Stimulated activated CD4-positive, alpha-beta T cell treated with anti-CD3 and anti-CD28 coated beads, Interleukin-2, amount 100 ng/mL, for 4 hours (primary cell): ENCODE measurements around the gene PLXNA4.
A peak's percentile ranks its signal among the peaks of the same experiment; 100 is the strongest.

Experiments used
- DNase-seq: peaks from one replicate; pipeline ENCODE4 v3.0.0-alpha.2; 2020; ENCODE audit warnings: low read depth

PLXNA4 gene

DNA sequence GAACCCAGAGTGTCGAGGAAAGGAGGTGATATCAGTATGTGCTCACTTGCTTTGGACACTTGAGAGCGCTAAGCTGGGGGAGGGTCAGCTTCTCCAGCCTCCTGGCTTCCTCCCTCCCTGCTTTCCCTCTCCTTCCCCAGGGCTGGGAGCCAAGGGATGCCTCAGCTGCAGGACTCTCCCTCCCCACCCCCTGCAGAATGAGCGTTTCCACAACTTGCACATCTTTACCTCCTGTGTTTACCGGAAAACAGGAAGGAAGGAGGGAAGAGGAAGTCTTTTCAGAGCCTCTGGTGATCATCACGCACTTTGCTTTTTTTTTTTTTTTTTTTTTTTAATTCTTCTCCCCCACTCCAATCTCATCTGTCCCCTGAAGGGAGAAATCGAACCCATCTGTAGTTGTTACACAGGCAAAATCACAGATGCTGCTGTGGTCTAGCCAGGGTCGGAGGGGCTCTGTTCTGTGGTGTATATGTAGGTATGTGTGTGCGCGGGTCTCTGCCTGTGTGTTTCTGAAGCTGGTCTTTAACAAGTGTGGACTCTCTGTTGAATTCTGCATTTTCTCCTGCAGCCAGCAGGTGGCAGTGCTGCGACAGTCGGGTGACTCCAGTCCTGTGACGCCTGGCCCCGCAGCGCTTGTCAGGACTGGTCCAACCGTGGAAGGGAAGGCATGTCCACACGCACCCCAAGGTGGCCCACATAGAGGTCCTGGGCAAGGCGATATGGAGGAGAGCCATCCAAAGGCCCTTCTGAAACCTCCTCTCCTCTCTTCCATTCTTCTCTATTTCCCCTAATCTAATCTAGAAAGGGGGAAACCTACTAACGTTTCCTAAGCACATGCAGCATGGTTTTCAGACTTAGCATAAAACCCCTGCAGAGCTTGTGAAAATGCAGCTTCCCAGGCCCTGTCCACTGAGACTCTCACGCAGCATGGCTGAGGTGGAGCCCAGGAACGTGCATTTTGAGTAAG is 257.6 kb downstream of the PLXNA4 start:
- peak; percentile 51 for DNase-seq

DNA sequence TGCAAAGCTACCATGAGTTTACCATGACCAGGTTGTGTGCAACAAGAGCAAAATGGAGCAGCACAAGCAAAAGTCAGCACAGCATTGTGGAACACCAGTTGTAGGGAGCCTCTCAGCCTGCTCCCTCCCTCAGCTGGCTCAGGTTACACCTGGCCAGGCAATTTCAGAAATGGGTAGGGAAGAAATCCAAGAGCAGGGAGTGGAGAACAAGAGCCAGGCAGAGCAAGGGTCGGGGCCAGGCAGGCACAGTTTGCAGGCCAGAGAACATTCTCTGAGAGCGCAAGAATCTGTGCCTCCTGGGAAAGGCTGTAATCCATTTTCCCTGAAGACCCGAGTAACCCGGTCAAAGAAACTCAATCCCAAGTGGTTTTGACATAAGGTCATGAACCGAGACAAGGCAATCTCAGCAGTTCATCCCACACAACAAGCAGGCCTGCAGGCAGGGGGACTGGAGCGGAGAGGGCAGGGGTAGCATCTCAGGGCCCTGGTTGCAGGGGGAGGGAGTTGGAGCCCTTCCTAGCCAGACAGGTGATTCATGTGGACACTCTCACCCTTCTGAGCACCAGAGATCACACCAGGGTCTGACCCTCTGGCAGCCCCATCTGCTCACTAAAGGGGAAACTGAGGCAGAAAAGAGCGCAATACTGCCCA is 258.4 kb downstream of the PLXNA4 start:
- DNase-seq = no peak

DNA sequence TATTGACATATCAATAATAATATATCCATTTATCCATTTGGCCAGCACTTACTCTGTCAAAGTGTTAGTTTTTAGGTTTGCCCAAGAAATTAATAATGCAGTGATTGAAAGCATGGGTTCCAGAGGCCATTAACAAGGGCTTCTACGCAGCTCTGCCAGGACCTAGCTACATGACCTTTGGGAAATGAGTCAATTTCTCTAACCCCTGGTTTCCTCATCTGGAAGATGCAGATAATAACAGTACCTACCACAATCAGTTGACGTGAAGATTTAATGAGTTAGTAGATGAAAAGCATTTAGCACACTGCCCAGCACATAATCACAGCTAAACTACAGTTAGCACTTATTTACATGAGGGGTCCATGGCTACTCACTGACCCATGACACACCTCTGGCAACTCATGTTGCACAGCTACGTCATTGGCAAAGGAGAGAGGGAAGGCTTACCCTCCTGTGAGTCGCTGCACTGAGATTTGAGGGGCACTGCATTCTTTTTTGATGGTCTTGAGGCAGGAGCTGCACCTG is 263.7 kb downstream of the PLXNA4 start:
- DNase-seq = no peak

DNA sequence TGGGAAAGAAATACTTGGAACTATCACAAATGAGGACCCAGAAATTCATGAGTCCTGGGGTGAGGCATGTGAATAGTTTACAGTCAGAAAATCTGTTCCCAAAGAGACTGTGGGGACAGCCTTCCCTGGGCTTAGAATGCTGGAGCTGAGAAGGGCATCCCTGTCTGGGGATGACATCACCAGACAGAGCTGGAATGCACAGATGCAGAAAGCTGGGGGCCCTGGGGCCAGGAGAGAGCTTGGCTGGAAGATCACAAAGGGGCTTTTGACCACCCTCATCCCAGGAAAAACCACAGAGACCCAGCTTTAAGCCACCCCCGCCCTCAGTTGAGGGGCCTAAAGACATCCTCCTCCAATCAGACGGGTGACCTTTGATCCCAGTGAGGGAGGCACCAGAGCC is 264.5 kb downstream of the PLXNA4 start:
- no peak for DNase-seq

DNA sequence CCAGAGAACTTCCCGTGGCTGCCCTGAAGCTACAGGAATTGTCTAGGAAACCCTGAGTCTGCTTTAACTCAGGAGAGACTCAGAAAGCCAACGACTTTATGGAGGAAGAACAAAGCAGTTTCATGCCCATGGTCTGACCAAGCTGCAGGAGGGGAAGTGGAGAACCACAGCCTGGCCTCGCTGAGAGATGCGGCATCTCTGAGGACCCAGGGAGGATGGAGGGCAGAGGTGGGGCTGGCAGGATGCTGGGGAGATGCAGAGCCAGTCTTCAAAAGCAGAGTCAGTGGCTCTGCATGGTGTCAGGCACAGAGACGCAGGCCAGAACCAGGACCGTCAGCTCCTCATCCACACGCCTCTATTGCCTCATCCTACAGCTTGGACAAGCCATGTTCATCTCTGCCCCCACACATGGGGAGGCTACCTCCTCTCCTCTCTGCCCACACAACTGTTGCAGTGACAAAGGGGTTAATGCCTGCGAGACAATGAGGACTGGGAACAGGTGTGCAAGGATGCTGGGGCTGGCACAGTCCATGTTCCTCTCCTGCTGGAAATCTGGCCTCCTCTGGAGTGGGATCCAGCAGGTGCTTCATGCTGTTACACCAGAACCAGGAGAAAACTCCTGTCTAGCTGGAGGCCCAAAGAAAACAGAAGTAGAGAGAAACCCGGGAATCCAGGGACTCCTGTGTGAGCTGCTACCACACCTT is 267.0 kb downstream of the PLXNA4 start:
- DNase-seq = no peak

DNA sequence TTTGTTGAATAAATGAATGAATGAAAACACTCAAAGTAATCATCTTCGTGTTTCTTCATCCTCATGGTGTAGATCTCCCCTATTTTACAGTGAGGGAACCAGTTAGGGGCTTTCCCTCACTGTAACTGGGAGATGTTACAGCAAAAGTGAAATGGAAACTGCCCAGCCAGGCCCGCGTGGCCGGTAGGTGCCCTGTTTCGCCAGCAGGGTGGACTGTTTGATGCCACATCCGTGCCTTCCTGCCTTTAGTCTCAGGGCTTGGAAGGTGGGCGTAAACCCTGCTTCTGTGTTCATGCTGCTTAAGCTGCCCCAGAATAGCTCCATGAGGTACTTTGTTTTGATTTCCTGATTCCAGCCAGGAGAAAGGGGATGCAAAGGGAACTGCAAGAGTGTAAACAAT is 268.8 kb downstream of the PLXNA4 start:
- no peak for DNase-seq

DNA sequence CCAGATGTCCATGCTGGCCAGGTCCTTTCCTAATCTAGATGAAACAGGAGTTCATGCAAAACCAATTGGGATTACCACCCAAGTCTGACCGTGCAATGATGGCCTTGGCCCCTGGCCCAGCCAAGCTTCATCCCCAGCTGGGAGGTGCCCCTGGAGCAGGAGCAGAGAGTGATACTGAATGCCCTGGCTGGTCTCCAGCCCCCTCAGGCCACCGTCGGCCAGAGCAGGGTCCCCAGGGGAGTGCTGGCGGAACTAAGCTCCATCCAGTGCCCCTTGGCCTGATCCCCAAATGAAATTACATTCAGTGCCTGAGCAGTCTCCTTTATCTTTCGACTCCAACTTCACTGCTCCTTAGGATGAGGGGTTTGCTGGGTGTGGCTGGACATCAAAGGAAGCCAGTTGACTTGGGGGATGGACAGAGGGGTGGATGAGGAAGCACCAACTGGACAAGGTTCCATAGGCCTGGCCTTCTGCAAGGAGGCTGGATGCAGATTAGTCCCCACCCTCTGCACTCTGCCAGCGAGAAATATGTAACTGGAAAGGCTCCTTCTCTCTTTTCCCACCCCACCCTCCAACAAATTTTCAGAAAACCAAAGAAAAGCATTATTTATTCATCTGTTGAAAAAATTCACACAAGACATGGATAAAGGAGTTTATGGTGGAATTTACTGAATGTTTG is 275.5 kb downstream of the PLXNA4 start:
- DNase-seq = no peak

DNA sequence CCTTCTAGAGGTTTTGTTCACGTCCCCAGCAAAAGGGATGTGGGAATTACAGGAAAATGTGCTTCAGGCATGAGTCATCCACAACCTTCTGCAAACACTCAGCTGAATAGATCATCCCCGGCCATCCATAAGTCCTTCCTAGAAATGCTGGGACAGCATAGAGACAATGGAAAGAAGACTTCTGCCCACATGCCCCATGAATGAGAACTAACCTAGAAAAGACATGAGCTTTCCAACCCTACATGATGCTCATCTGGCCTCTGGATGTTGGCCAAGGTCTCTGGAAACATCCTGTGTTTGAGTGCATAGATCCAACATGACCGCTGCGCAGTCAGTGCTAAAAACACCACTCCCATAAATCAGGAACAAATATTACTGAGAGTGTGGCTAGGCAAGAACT is 277.5 kb downstream of the PLXNA4 start:
- DNase-seq = no peak

DNA sequence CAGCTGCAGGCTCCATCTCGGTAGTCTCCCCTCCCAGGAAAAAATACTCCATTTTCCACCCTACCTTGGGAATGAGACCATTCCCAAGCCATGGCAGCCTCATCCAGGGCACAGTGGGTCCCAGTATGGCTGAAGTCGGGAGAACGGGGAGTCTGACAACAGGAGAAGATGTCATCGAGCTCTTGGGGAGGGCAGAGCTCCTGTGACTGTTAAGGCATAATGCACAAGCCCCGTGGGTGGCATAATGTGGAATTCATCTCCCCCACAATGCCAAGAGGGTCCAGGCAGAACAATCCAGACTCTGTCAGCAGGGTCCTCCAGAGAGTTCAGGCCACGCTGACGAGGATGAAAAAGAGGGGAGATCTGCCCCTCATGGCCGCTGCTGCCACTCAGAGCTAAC is 279.4 kb downstream of the PLXNA4 start:
- no peak for DNase-seq

DNA sequence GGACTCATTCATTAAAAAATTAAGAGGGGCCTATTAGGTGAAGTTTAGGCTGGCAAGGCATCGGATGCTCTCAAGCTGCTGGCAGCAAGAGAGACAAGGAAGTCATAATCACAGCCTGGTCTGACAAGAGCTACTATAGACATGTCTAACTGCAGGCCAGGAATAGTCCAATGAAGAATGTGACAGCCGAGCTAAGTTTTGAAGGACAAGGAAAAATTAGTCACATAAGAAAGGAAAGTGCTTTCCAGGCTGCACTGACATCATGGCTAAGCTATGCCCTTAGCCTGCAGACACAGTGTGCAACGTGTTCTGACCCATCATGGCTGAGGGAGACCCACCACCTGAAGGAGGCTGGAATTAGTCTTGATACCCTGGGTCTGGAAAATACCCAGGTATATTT is 281.1 kb downstream of the PLXNA4 start:
- DNase-seq = no peak

DNA sequence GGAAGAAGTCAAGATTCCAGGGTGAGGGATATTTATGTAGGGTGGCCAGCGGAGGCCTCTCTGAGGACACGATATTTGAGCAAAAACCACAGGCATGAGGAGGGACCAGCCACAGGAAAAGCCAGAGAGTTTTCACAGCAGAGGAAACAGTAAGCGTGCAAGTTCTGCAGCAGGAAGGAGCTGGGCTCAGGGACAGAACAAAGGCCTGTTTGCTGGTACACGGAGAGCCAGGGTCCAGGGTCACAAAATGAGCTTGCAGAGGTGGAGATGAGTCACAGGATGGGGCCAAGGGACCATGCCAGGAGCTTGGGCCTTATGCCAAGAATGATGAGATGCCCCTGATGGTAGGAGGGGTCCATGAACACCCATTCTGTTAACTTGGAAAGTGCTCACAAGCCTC is 283.5 kb downstream of the PLXNA4 start:
- DNase-seq = no peak

DNA sequence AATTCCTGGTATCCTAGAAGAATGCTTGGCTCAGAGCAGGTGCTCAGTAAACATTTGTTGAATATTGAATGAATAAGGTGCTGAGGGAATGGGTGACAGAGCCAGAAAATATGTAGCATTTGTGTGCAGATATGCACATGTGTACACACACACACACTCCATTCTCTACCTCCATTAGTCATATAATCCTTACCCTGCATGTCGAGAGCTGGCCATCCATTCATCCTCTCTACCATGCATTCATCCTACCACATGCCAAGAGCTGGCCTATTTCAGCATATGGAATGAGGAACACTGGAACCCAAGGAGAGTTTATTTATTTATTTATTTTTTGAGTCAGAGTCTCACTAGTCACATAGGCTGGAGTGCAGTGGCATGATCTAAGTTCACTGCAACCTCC is 284.8 kb downstream of the PLXNA4 start:
- DNase-seq = no peak

DNA sequence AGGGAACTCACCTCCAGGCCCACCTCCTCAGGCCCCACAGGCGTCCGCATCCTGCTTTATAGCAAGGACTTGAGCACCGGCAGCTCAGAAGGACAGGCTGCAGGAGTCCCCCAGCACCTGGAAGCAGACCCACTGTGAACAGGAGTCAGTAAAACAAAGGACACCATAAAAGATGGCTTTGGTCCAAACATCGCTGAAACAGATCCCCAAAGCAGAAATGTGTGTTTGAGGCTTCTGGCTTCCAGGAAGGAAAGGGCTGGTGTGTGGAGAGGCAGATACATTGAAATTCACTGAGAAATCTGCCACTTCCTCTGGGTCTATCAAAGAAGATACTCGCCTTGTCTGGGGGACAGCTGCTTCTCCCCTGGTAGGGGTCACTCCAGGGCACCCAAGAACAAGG is 286.2 kb downstream of the PLXNA4 start:
- DNase-seq = no peak

DNA sequence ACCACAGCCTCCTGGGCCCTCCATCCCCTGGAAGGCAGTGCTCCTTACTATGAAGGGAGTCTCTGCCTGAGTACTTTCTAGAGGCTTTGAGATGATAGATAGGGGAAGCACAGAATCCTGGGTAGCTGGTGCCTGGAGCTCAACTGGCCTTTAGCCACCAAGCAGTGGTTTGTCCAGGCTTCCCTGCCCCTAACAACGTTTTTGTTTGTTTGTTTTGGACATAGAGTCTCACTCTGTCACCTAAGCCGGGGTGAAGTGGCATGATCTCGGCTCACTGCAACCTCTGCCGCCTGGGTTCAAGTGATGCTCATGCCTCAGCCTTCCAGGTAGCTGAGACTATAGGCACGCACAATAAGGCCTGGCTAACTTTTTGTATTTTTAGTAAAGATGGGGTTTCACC is 289.4 kb downstream of the PLXNA4 start:
- DNase-seq = no peak

DNA sequence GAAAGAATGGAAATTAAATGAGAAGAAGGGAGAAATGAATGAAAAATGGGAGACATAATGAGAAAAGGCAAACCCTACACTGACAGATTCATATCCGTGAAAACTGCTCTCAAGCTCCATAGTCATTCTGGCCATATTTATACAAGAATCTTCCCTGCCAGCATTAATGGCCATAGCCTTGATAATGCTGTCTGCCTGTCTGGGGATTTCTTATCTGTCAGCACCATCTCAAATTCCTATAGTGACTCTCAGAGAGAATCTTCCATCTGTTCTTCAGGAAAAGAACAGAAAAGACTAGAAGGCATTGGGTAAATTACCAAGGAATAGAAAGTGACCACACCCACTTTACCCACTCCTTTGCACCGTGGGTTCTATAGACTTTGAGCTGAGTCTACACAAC is 295.9 kb downstream of the PLXNA4 start:
- no peak for DNase-seq

DNA sequence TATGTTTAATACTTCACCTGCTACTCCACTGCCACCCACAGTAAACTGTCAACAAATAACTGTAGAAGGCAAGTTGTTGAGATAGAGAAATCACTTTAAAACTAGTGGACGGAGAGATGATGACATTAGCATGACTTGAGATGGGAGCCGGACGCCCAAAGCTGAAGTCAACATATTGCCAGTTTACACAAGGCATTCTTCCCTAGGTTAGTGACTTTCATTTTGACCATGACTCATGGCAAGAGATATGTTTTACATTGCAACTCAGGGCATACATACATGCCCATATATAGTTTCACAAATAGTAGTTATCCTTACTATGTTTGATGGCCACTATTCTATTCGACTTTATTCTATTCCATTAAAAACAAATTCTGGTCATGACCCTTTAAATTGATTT is 296.6 kb downstream of the PLXNA4 start:
- no peak for DNase-seq

DNA sequence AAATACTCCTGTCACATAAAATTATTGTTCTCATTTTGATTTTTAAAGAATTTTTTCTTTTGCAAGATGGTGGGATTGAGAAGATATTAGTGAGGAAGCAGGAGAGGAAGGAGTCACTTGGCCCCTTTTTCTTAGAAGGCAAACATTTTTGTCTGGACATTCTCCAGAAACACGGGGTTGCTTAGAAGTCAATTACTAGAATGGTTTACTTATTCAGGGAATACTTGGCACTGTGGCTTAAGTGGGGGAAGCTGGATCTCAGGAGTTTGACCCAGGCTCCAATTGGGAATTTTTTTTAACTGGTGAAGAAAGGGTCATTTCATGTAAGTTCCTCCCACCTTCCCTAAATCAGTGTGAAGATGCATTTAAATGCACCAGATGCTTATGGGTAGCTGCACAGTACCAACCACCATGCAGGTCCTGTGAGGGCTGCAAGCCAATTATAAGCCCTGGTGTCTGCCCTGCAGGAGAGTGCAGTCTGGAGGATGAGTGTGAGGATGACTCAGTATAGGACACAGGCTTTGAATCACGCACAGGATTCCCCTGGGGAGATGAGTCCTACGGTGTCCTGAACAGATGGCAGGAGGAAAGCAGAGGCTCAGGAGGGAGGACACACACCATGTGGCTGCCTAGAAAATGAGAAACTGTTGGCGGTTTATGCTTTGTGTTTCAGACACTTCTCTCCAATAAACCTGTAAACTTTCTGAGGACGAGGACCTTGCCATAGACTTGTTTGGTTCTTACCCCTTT is 299.1 kb downstream of the PLXNA4 start:
- DNase-seq = no peak

DNA sequence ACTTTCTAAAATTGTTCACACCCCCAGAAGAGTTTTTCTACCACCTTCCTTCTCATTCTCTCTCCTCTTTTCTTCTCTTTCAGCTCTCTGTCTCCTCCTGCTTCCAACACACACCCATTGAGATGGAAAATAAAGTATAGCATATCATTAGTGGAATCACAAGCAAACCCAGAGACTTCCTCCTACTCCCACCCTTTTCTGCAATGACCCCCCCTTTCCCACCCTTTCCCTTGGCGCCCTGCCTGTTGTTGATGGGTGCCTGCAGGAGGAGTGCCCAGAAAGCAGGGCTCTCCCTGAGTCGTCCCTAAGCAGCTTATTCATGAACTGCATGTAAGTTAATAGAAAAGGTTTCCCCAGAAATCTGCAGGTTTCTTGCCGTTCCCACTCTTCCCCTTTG is 300.0 kb downstream of the PLXNA4 start:
- DNase-seq = no peak

DNA sequence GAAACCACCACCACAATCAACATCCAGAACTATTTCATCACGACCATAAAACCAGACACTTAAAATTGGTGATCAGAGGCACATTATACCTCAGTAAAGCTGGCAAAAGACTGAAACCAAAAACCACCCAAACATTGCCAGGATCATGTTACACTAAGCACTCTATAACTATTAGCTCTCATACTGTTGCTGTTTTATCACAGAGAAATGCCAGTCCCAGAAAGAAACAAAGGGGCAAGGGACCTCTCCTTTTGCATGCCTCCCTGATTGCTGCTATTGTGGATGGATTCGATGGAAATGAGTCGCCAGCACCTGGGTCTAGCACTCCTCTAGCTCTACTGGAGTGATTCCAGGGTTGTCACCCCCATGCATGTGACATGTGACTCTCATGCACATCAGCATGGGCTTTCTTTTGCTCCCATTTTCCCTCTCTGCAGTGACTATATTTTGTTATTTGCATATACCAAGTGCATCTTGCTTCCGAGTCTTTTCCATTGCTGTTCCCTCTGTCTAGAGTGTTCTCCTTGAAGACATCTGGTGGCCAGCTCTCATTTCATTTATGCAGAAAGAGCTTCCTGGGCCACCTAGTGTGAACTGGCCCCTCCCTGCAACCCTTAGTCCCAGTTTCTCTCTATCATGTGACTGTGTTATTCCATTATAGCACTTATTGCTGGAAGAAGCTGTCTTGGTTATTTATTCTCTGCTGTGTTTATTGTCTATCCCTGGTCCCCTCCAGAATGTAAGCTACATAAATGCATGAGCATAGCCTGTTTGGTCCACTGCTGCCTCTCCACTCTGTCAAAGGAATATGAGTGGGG is 300.6 kb downstream of the PLXNA4 start:
- no peak for DNase-seq

DNA sequence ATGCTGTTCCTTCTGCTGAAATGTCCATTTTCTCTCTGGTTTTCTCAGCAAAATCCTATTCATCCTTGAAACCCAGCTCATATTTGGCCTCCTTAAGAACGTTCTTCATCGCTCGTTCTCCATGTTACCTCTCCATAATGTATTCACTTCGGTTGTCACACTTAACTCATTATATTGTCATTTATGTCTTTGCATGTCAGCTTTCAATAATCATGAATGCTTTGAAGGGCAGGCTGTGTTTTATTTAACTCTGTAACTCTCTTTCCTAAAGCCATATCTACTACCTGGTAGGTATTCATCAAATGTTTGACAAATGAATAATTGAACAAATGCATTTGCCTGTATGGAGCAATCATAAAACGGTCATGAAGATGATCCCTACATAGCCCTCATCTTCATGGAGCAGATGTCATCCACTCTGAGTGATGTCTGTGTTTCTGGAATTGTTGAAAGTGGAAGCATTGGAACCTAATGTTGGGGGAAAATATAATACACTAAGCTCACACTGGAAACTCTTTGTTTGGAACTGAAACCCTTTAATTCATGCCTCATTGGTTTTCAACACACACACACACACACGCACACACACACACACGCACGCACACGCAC is 303.4 kb downstream of the PLXNA4 start:
- DNase-seq = no peak
